NCI-H524 treated with DMSO at 0.1 percent for 48 hours (cell line): ENCODE results near the gene DENND2A.
A peak's percentile ranks its signal among the peaks of the same experiment; 100 is the strongest.
"Not testable (repeated sequence)": the region's sequence is repeated elsewhere in the genome, so short reads cannot be mapped to it uniquely, and the experiment has no call there.

Experiments
- DNase-seq: peaks from one replicate; lab custom pipeline; 2025; lab: John Stamatoyannopoulos, UW

Gene DENND2A

GRCh38 chr7:140506788-140507464, 133.7 kb downstream of the DENND2A start:
- peak; percentile 71 for DNase-seq

DNA sequence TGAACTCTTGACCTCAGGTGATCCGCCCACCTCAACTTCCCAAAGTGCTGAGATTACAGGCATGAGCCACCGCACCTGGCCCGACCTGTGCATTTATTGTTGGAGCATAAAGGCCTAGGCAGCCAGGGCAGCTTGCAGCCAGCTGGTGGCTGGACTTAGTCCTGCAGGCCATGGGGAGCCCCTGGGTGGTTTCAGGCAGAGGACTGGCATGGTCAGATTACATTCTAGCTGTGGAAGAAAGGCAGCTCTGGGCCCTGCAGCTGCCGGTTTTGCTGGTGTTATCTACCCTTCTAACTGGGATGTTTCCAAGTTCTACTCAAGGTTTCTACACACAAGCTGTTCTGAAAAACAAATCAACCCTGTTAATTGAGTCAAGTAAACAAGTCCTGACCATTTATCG, 138.6 kb downstream of the DENND2A start:
- DNase-seq = no peak

- not testable (repeated sequence) for DNase-seq
Observed at GRCh38 chr7:140497807-140498206, 142.8 kb downstream of the DENND2A start.

DNA sequence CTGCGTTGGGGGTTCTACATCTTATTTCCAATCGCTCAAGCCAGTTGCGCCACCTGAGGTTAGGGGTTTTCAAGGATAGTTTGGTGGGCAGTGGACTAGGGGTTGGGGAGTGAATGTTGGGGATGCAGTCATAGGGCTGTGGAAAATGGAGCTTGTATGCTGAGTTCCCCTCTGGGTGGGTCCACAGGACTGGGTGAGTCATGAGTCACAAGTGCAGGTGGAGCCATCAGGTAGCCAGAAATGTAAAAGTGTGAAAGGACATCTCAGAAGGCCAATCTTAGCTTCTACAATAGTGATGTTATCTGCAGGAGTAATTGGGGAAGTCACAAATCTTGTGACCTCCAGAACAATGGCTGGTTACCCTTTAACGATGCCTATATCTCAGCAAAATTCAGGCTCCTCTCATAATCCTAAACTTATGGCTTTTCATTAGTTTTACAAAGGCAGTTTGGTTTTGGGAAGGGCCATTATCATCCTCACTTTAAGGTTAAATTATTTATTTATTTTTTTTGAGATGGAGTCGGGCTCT, 143.3 kb downstream of the DENND2A start:
- DNase-seq = no peak

- DNase-seq = no peak
Observed at GRCh38 chr7:140495514-140496097, 145.0 kb downstream of the DENND2A start.

- no peak for DNase-seq
Observed at GRCh38 chr7:140494867-140495266, 145.7 kb downstream of the DENND2A start.

DNA sequence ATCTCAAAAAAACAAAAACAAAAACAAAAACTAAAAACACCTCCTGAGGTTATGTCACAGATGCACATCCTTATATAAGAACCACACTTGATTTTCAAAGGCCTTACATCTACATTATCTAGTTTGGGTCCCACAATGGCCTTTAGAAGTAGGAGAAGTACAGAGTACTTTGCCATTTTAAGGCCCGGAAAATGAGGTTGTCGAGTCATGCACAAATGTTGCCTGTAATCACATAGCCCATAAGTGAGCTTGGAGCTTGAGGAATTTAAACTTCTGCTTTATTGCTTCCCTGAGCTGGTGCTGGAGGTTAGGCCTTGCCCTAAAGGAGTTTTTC, 151.6 kb downstream of the DENND2A start:
- DNase-seq = no peak

- no peak for DNase-seq
Observed at GRCh38 chr7:140485500-140486265, 154.9 kb downstream of the DENND2A start.

DNA sequence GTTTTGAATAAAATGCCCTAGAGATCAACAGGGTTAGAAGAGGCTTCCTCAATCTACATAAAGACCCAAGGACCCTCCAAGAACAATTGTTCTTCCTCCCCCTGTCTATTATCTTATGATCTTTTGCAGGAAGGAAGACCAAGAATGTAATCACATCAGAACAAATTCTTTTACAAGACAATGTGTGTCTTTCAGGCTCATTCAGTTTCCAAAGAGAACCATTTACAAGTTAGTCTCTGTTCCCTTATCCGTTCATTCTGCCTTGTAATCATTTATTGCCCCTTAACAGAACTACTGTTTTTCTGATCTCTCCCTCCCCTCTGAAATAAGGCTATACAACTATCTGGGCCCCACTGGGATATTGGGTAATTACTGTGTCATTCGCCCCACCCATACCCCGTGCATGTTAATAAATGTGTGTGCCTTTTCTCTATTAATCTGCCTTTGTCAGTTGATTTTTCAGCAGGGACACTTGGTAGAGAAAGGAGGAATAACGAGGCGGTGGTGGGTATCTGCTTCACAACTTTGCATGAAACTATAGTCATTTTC, 155.6 kb downstream of the DENND2A start:
- DNase-seq = no peak

DNA sequence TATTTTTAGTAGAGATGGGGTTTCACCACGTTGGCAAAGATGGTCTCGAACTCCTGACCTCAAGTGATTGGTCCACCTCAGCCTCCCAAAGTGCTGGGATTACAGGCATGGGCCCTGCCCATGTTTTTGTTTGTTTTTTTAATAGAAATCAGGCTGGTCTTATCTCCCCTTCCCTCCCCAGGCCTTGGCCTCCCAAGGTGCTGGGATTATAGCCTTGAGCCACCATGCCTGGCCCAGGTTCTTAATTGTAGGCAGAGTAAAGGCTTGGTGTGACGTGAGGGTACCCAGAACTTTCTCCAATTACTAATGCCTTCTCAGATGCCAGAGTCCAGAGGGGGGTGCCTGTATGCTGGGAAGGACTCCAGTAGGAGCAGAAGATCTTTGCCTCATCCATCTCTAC, 156.1 kb downstream of the DENND2A start:
- no peak for DNase-seq

DNA sequence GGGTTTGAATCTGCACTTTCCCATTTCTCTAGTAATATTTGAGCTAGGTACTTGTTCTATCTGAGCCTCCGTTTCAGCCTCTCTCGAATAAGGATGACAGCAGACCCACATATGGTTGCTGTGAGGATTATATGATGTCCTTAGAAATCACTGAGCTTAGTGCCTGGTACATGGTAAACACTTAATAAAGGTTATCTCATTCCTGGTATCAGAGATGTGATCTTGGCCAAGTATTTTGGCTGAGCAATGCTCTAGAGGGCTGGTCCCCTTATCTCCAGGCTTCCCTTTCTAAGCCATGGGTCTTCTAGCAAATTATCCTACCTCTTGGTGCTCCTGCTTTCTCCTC, 160.9 kb downstream of the DENND2A start:
- DNase-seq = no peak

GRCh38 chr7:140479062-140479738, 161.4 kb downstream of the DENND2A start, which contains the start of gene MKRN1:
TSS of gene MKRN1 (minus strand) at chr7:140479505. CDS start at chr7:140479344, 161 bp downstream.
- DNase-seq = peak; percentile 70

- no peak for DNase-seq
Observed at GRCh38 chr7:140478246-140479061, 162.2 kb downstream of the DENND2A start.

GRCh38 chr7:140476698-140477261, 163.8 kb downstream of the DENND2A start:
- DNase-seq = no peak

- DNase-seq = no peak
Observed at GRCh38 chr7:140475747-140476333, 164.8 kb downstream of the DENND2A start.
